Measurements from ENCODE around the gene FBN2. TPM values are rescaled to one million over a fixed set of nuclear protein-coding genes. Genes with fewer than 3 reads are reported as not detected.
"Not testable (repeated sequence)": the region's sequence is repeated elsewhere in the genome, so short reads cannot be mapped to it uniquely, and the experiment has no call there.

Gene FBN2
- total RNA-seq, 1 donor from 2014 or later: 21.4 TPM

GRCh38 chr5:128434993-128435392 is 103.1 kb downstream of the FBN2 start:
- DNase-seq (ENCODE audit: extremely low read depth, low read depth, low spot score): no peak

DNA sequence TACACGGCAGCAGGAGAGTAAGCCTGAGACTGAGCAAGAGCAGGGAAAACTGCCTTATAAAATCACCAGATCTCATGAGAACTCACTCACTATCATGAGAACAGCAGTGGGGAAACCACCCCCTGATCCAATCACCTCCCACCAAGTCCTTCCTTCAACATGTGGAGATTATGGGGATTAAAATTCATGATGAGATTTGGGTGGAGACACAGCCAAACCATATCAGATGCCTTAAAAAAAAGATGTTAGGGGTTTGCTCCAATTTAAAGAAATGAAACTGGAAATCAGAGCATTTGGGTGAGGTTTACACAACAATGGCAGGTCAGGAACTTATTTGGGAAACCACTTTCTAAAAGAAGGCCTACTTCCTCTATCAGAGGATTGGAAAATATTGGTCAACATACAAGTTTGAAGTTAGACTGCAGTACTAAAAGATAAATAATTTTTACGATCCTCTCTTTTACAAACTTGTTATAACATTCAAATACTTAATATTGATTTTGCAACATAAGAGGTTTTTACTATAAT is 105.1 kb downstream of the FBN2 start:
- DNase-seq (ENCODE audit: extremely low read depth, low read depth, low spot score): no peak

DNA sequence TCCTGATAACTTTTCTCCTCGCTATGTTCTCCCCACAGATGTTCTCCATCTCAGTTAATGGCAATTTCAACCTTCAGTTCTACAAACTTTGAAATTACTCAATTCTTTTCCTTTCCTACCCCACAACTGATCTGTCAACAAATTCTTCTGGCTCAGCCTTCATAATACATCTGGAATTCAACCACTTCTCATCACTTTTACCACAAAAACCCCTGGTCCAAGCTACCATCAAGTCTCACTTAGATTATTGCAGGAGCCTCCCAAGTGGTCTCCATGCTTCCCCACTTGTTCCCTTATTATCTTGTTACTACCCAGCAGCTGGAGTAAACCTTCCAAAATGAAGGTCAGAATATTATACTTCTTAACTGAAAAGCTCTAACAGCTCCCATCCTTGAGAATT is 110.1 kb downstream of the FBN2 start:
- no peak for DNase-seq (ENCODE audit: extremely low read depth, low read depth, low spot score)

- no peak for DNase-seq (ENCODE audit: extremely low read depth, low read depth, low spot score)
Measured at GRCh38 chr5:128426090-128426534, 111.9 kb downstream of the FBN2 start.

DNA sequence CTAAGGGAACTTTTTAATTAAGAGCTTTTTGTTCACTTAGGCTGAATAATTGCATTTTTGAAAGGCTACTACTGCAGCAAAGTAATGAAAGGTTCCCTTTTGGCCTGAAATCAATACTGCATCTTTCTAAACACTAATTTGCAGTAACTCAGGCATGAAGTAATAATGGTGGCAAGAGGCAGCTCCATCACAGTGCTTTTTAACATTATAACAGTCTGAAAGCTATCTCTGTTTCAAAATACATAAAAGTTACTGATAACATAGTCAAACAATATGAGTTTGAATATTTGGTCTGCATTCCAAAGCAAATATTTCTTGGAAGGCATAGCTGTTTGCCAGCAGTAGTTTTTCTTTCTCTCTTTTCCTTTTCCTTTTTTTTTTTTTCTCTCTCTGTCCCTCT is 113.4 kb downstream of the FBN2 start:
- no peak for DNase-seq (ENCODE audit: extremely low read depth, low read depth, low spot score)

GRCh38 chr5:128422612-128423011 is 115.4 kb downstream of the FBN2 start:
- DNase-seq (ENCODE audit: extremely low read depth, low read depth, low spot score): no peak

DNA sequence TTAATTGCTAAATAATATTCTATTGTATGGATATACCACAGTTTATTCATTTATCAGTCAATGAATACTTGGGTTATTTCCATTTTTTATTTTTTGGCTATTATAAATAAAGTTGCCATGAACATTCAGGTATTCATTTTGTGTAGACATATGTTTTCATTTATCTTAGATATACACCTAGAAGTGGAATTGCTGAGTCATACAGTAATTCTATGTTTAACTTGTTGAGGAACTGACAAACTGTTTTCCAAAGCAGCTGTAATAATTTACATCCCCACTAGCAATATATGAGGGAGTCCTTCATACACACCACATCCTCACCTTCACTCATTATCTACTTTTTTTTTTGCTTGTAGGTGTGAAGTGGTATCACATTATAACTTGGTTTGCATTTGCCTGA is 123.6 kb downstream of the FBN2 start:
- DNase-seq (ENCODE audit: extremely low read depth, low read depth, low spot score): no peak

DNA sequence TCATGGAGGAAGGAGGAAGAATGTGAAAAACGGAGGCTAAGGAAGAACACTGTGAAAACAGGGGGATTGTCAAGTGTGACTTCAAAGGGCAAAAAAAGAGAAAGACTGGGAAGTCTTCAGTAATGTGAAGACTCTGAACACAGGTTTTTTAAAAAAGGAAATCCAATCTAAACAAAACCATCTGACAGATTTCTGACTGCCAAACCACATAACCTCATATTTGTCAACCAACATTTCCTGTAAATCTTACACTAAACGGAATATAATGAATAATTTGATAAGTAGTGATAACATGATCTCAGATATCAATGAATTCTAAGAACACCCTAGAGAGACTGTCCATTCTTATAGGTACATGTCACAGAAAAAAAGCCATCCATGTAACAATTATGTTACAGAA is 124.7 kb downstream of the FBN2 start:
- no peak for DNase-seq (ENCODE audit: extremely low read depth, low read depth, low spot score)

GRCh38 chr5:128412145-128412930 is 125.7 kb downstream of the FBN2 start:
- no peak for DNase-seq (ENCODE audit: extremely low read depth, low read depth, low spot score)

- DNase-seq (ENCODE audit: extremely low read depth, low read depth, low spot score): peak; percentile 14
Measured at GRCh38 chr5:128409166-128409800, 128.8 kb downstream of the FBN2 start.

DNA sequence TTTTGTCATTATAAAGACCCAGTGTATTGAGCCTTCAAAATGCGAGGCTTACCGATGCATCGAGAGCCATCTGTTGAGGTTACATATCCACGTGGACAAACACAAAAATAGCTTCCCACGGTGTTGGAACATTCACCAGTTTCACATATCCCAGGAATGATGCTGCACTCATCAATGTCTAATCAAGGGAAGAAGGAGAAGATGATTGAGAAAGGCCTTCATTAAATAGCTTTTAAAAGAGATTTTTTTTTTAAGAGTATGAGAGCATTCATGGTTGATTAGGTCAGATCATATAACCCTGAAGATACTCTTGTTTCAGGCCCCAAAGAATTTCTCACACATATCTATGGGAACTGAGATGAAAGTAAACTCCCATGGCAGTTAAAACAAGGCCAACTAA is 129.4 kb downstream of the FBN2 start:
- DNase-seq (ENCODE audit: extremely low read depth, low read depth, low spot score): no peak

GRCh38 chr5:128407944-128408343 is 130.1 kb downstream of the FBN2 start:
- no peak for DNase-seq (ENCODE audit: extremely low read depth, low read depth, low spot score)

DNA sequence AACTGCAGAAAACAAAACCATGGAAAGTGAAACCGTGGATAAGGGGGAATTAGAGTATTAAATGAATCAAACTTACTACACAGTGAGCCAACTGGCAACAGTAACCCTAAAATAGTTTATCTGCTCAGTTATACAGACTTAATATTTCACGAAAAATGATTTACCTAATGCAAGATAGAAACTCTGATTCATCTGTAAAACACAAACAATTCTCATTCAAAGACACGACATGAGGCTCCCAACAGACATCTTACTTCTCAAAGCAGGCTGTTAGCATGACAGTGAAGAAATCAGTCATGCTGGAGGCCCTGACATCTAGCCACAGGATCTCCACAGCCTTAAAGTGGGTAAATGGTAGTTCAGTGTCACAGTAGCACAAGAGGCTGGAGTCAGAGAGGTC is 131.2 kb downstream of the FBN2 start:
- DNase-seq (ENCODE audit: extremely low read depth, low read depth, low spot score): no peak

DNA sequence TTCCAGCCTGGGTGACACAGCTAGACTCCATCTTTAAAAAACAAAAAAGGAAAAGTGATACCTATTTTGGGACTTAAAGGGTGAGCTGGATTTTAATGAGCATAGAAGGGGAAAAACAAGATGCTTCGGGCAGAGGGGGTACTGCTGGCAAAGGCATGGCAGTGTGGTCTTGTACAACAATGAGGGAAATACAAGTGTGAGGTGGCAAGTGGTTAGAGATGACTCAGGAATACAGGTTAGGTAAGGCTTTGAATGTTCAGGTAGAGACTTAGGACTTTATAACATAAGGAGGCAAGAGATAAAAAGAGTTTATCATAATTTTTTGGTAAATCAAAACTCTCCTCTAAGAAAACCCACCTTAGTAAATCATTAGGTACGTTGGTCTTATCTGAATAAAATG is 132.9 kb downstream of the FBN2 start:
- no peak for DNase-seq (ENCODE audit: extremely low read depth, low read depth, low spot score)

GRCh38 chr5:128403333-128403732 is 134.7 kb downstream of the FBN2 start:
- no peak for DNase-seq (ENCODE audit: extremely low read depth, low read depth, low spot score)

- DNase-seq (ENCODE audit: extremely low read depth, low read depth, low spot score): no peak
Measured at GRCh38 chr5:128402506-128402905, 135.5 kb downstream of the FBN2 start.

- DNase-seq (ENCODE audit: extremely low read depth, low read depth, low spot score): not testable (repeated sequence)
Measured at GRCh38 chr5:128400766-128401165, 137.3 kb downstream of the FBN2 start.

GRCh38 chr5:128399111-128399510 is 138.9 kb downstream of the FBN2 start:
- no peak for DNase-seq (ENCODE audit: extremely low read depth, low read depth, low spot score)

DNA sequence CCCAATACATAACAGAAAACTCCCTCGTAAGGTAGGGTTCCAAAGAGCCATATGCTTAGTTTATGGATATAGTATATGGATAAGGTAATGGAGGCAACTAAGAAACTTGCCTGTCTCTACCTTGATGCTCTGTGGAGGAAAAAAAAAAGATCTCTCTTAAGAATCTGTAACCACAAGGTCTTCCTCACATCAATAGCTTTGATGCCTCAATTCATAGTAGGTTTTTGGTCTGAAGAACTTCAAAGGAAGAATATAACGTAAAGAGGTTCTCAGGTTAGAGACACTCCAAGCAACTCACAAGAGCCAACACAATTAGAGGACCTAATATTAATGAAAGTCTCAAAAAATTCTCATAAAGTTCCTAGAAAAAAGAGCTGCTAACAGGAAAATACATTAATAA is 140.2 kb downstream of the FBN2 start:
- DNase-seq (ENCODE audit: extremely low read depth, low read depth, low spot score): no peak

DNA sequence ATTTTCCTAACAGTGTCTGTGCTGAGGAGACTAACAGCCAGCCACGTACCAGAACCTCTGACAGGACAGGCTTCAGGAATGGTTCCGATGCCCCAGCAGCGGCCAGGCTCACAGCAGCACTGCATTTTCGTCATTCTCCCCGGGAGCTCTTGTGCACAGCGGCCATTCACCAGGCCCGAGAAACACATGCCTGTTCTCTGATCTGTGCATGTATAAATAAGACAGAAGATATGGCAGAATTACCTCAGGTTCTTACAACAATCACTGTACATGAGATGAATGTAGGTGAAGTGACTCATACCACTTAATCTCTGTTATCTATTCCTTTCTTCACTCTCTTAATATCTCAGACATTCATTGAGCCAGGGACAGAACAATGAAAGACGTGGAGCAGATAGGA is 143.0 kb downstream of the FBN2 start:
- no peak for DNase-seq (ENCODE audit: extremely low read depth, low read depth, low spot score)

GRCh38 chr5:128384068-128384467 is 154.0 kb downstream of the FBN2 start:
- DNase-seq (ENCODE audit: extremely low read depth, low read depth, low spot score): no peak

DNA sequence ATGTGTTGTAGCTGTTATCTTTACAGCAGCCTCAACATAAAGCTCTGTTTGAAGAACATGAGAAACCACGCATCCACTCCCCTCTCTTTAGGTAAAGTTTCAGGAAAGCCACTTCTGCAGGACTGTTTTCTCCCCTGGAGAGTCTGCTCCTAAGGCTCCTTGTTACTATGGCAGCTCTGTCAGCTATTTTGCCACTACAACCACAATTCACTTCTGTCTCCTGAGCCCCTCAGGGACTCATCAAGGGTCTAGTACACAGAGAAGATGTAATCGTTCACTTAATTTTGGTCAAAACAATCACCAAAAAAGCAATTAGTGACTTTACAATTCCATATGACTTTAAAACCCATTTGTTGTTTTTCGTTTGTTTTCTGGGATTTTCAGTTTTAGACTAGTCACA is 157.7 kb downstream of the FBN2 start:
- DNase-seq (ENCODE audit: extremely low read depth, low read depth, low spot score): no peak

Measured in glomerular endothelial cell (primary cell).